Lower leg skin (tissue), 4 donors: ENCODE measurements around the gene OR1J4. TPM values are rescaled to one million over a fixed set of nuclear protein-coding genes. Genes with fewer than 3 reads are reported as not detected.

ENCODE experiments used
- DNase-seq, 2 donors: peaks; one replicate each; pipeline ENCODE4 v3.0.0-alpha.2; 2019; ENCODE audit warnings: low spot score in 2 of 2
- H3K4me3 ChIP-seq: fragments of 200-600 bp; sonication (generic); 2 replicates; pipeline ENCODE4 v1.5.1; 2017; ENCODE audit warnings: mild to moderate bottlenecking, low read depth; ENCODE audit not compliant: poor library complexity, severe bottlenecking
- POLR2A ChIP-seq, 2 donors: fragments of 450-650 bp; IDR thresholded peaks; one replicate each; pipeline ENCODE4 v1.6.1; 2016 to 2017; ENCODE audit warnings: antibody characterized with exemption in 2 of 2, mild to moderate bottlenecking in 1 of 2, moderate library complexity in 1 of 2
- WGBS, 2 donors: methylation state at CpG; one replicate each; pipeline ENCODE4 v1.1.5; 2018; 5-methylcytosine and 5-hydroxymethylcytosine counted together
- intact Hi-C: fragments of 100-400 bp; cut with DNase I; formaldehyde crosslinking; loops from one replicate; pipeline ENCODE4 v1.15.0; 2023; ENCODE audit warnings: low total_unique reads
- total RNA-seq, 4 donors: library from RNA; depleted of rRNA; stranded (reverse); fragments of >200 nt; gene quantifications; one replicate each; pipeline ENCODE4 v1.1.0, GENCODE V29; 2016
- TF ChIP-seq, protein P1 (sequence below), 3 donors: fragments of 450-650 bp; IDR thresholded peaks; one replicate each; pipeline ENCODE4 v1.5.1; 2016; ENCODE audit warnings: antibody characterized with exemption in 3 of 3, mild to moderate bottlenecking in 3 of 3, moderate library complexity in 2 of 3

OR1J4 gene
- total RNA-seq, 4 donors from 2014 or later: 0.29 TPM; not detected in 3

DNA sequence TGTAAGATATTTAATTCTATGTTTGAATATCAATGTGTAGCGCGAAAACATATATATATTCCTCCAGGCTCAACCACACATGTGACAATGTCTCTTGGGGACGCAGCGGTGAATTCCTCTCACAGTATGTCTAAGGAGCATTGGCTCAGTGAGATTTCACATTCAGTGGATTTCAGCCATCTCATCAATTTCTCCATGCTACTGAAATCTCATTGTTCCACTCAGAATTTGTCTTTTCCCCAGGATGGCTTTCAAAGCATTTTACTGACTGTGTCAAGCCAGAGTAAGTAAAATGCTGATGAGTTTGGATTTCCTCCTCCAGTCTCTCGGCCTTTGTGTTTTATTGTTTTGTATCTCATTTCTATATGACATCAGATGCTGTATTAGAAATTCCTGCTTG, 39.9 kb upstream of the OR1J4 start:
- intact Hi-C loops: no loop called here
- no peak overlapping the region for H3K4me3 ChIP-seq
- no peak for TF ChIP-seq POLR2A (IDR thresholded peaks at IDR 0.05)
- TF ChIP-seq, protein P1, sequence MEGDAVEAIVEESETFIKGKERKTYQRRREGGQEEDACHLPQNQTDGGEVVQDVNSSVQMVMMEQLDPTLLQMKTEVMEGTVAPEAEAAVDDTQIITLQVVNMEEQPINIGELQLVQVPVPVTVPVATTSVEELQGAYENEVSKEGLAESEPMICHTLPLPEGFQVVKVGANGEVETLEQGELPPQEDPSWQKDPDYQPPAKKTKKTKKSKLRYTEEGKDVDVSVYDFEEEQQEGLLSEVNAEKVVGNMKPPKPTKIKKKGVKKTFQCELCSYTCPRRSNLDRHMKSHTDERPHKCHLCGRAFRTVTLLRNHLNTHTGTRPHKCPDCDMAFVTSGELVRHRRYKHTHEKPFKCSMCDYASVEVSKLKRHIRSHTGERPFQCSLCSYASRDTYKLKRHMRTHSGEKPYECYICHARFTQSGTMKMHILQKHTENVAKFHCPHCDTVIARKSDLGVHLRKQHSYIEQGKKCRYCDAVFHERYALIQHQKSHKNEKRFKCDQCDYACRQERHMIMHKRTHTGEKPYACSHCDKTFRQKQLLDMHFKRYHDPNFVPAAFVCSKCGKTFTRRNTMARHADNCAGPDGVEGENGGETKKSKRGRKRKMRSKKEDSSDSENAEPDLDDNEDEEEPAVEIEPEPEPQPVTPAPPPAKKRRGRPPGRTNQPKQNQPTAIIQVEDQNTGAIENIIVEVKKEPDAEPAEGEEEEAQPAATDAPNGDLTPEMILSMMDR (IDR thresholded peaks at IDR 0.05): no peak
- DNase-seq: no peak
- 88 to 89% methylated on average over 5 of the region's 5 CpGs for WGBS, 2 donors

GRCh38 chr9:122498883-122499288, 20.1 kb upstream of the OR1J4 start:
- no peak overlapping the region for H3K4me3 ChIP-seq
- 52 to 60% methylated on average over 1 to 2 of the region's 2 CpGs for WGBS, 2 donors
- DNase-seq: peak in 1 of 2 donors; percentile 32
- intact Hi-C loops: no loop called here
- TF ChIP-seq POLR2A (IDR thresholded peaks at IDR 0.05): no peak
- TF ChIP-seq, protein P1 (IDR thresholded peaks at IDR 0.05): no peak

- 57 to 61% methylated on average over 2 of the region's 2 CpGs for WGBS, 2 donors
- H3K4me3 ChIP-seq: no peak overlapping the region
- intact Hi-C loops: no loop called here
- no peak for TF ChIP-seq POLR2A (IDR thresholded peaks at IDR 0.05)
- TF ChIP-seq, protein P1 (IDR thresholded peaks at IDR 0.05): no peak
- DNase-seq: no peak
Measured at GRCh38 chr9:122506964-122507363, 12.0 kb upstream of the OR1J4 start.

DNA sequence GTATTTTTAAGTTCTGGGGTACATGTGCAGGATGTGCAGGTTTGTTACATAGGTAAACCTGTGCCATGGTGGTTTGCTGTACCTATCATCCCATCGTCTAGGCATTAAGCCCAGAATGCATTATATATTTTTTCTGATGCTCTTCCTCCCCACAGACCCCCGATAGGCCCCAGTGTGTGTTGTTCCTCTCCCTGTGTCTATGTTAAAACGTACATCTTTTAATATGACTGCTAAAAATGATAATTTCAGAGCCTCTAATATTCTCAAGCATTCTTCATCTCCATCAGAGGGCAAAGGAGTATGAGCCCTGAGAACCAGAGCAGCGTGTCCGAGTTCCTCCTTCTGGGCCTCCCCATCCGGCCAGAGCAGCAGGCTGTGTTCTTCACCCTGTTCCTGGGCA, 8.4 kb upstream of the OR1J4 start, which contains the start of gene OR1J2:
Gene OR1J2, plus strand, starts transcription at position 301 of the 400 bp plus-strand sequence. Its CDS starts 0 bp downstream, at position 301.
- no peak within 1 kb of the TSS for H3K4me3 ChIP-seq
- no peak for DNase-seq
- intact Hi-C loops: no loop called here
- WGBS, 2 donors: 82 to 85% methylated on average over 6 of the region's 6 CpGs
- TF ChIP-seq POLR2A (IDR thresholded peaks at IDR 0.05): no peak
- TF ChIP-seq, protein P1 (IDR thresholded peaks at IDR 0.05): no peak

DNA sequence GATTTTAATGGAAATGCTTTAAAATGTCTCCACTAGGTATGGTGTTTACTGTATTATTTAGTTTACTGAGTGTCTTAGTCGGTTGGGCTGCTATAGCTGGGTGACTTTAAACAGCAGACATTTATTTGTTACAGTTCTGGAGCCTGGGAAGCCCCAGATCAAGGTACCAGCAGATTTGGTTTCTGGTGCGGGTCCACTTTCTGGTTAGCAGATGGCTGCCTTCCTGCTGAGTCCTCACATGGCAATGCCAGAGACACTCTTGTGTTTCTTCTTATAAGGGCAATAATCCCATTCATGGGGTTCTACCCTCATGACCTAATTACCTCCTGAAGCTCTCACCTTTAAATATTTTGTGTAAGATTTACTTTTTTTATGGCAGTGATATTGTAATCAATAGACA, 715 bp upstream of the OR1J4 start:
- WGBS, 2 donors: 55 to 65% methylated on average over 2 of the region's 2 CpGs
- no peak for DNase-seq
- H3K4me3 ChIP-seq: no peak overlapping the region
- TF ChIP-seq, protein P1 (IDR thresholded peaks at IDR 0.05): no peak
- intact Hi-C loops: no loop called here

DNA sequence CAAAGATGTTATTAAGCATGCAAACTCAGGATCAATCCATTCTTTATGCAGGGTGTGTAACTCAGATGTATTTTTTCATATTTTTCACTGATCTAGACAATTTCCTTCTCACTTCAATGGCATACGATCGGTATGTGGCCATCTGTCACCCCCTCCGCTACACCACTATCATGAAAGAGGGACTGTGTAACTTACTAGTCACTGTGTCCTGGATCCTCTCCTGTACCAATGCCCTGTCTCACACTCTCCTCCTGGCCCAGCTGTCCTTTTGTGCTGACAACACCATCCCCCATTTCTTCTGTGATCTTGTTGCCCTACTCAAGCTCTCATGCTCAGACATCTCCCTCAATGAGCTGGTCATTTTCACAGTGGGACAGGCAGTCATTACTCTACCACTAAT, 435 bp downstream of the OR1J4 start:
- intact Hi-C loops: no loop called here
- no peak for DNase-seq
- TF ChIP-seq, protein P1 (IDR thresholded peaks at IDR 0.05): no peak
- TF ChIP-seq POLR2A (IDR thresholded peaks at IDR 0.05): no peak
- 93 to 97% methylated on average over 3 of the region's 3 CpGs for WGBS, 2 donors
- no peak overlapping the region for H3K4me3 ChIP-seq
